Measurements from ENCODE around the gene JARID2.
"Not testable (repeated sequence)": the region's sequence is repeated elsewhere in the genome, so short reads cannot be mapped to it uniquely, and the experiment has no call there.

JARID2 gene

GRCh38 chr6:15316754-15317153, 70.9 kb downstream of the JARID2 start:
- DNase-seq, result no peak

- no peak for DNase-seq
Measured at GRCh38 chr6:15317251-15317650, 71.4 kb downstream of the JARID2 start.

- no peak for DNase-seq
Measured at GRCh38 chr6:15317934-15318902, 72.3 kb downstream of the JARID2 start.

- no peak for DNase-seq
Measured at GRCh38 chr6:15319677-15320076, 73.8 kb downstream of the JARID2 start.

- no peak for DNase-seq
Measured at GRCh38 chr6:15320693-15321092, 74.8 kb downstream of the JARID2 start.

- no peak for DNase-seq
Measured at GRCh38 chr6:15322184-15322583, 76.3 kb downstream of the JARID2 start.

GRCh38 chr6:15322781-15323536, 77.1 kb downstream of the JARID2 start:
- DNase-seq, result no peak

- DNase-seq, result not testable (repeated sequence)
Measured at GRCh38 chr6:15323611-15324010, 77.7 kb downstream of the JARID2 start.

GRCh38 chr6:15324427-15324985, 78.6 kb downstream of the JARID2 start:
- DNase-seq, result no peak

- no peak for DNase-seq
Measured at GRCh38 chr6:15325540-15325955, 79.7 kb downstream of the JARID2 start.

- DNase-seq, result no peak
Measured at GRCh38 chr6:15326067-15326614, 80.3 kb downstream of the JARID2 start.

- no peak for DNase-seq
Measured at GRCh38 chr6:15327271-15327670, 81.4 kb downstream of the JARID2 start.

GRCh38 chr6:15329197-15329671, 83.4 kb downstream of the JARID2 start:
- no peak for DNase-seq

- no peak for DNase-seq
Measured at GRCh38 chr6:15330174-15330944, 84.5 kb downstream of the JARID2 start.

GRCh38 chr6:15331143-15331542, 85.3 kb downstream of the JARID2 start:
- DNase-seq, result no peak

GRCh38 chr6:15331629-15332251, 85.9 kb downstream of the JARID2 start:
- no peak for DNase-seq

GRCh38 chr6:15332446-15332845, 86.6 kb downstream of the JARID2 start:
- no peak for DNase-seq

- no peak for DNase-seq
Measured at GRCh38 chr6:15335385-15335784, 89.5 kb downstream of the JARID2 start.

GRCh38 chr6:15335916-15336315, 90.0 kb downstream of the JARID2 start:
- DNase-seq, result no peak

- DNase-seq, result no peak
Measured at GRCh38 chr6:15336900-15337560, 91.2 kb downstream of the JARID2 start.

GRCh38 chr6:15337582-15337981, 91.7 kb downstream of the JARID2 start:
- DNase-seq, result no peak

All from NCI-H774 (cell line).